Measurements from ENCODE around the gene PODNL1. TPM values are rescaled to one million over a fixed set of nuclear protein-coding genes. Genes with fewer than 3 reads are reported as not detected.

The PODNL1 gene
- total and polyA plus RNA-seq, 10 of the 15 experiments (the other 5 are each of a cell fraction or from before 2014, with no cell fraction given): 0.04 to 0.44 TPM; not detected in 8

DNA sequence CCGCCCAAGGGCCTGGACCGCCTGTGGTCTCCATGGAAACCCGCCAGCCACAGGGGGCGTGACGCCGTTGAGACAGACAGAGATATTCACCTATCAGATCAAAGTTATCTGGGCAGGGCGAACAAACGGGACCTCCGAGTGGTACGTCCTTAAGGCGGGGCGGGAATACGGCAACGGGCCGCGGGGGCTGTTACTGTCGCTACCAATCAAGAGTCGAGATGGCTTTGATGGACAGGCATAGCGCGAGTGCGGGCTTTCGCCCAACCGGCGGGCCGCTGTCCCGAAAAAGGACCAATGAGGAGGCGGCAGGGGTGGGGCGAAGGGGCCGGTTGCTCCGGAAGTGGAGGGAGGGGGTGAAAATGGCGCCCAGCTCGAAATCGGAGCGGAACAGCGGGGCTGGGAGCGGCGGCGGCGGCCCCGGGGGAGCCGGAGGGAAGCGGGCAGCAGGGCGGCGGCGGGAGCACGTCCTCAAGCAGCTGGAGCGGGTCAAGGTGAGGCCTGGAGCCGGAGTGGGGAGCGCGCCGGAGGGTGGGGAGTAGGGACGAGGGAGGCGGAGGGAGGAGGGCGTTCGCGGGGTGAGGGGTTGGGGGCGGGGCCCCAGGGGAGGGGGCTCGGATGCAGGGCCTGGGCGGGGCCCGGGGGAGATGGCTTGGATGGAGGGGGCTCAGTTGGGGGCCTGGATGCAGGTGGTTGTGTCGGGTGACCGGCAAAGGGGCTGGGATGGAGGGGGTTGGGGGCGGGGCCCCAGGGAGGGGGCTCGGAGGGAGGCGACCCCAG is 14.1 kb upstream of the PODNL1 start, which contains the start of gene DCAF15:
Gene DCAF15, plus strand, starts transcription at position 356 of the 777 bp plus-strand sequence. Its CDS starts 4 bp downstream, at position 360.
- Histone ChIP-seq H3K79me2 (ENCODE audit: control insufficient read depth, insufficient read depth, low read length) (peaks cover 15% of the 10 kb centered on the region), H3K4me1 (ENCODE audit: control insufficient read depth, insufficient read depth, low read length) (peaks cover 11% of the 10 kb centered on the region), H3K27me3 (replicated peaks in 1 of 2; ENCODE audit: control insufficient read depth in 2 of 2, insufficient read depth in 2 of 2, low read length in 1 of 2) (no peaks in the 10 kb centered on the region), H2AFZ (ENCODE audit: control insufficient read depth, low read depth, low read length) (peak within 1 kb of the TSS; percentile 87), H3K9me3 (replicated peaks; ENCODE audit: control insufficient read depth, insufficient read depth, low read length) (no peaks in the 10 kb centered on the region), H3K36me3 (ENCODE audit: control insufficient read depth in 2 of 2, insufficient read depth in 2 of 2, low read length in 1 of 2) (peaks cover 0 to 10% of the 10 kb centered on the region in 2 experiments; a peak in 3 of 4 replicates), H3K4me3 (peak within 1 kb of the TSS; percentile 100), H3K4me2 (ENCODE audit: control insufficient read depth, insufficient read depth) (peak within 1 kb of the TSS; percentile 95), H4K20me1 (ENCODE audit: control insufficient read depth, insufficient read depth) (no peaks in the 10 kb centered on the region), H3K27ac (ENCODE audit: control insufficient read depth, insufficient read depth) (peak within 1 kb of the TSS; percentile 82), H3K9ac (ENCODE audit: control insufficient read depth, insufficient read depth, low read length) (peak within 1 kb of the TSS; percentile 81)
- WGBS (ENCODE audit: insufficient coverage, insufficient replicate concordance, low lambda C conversion rate, missing lambda C conversion rate): 1% methylated on average over 42 of the region's 65 CpGs
- ChIA-PET RAD21 (ENCODE audit: unreplicated experiment) (interaction anchor here (0.6 to 3.2 kb wide), 14 partner anchors 18 to 105 kb away, joined by 3 to 21 read pairs (median 4); partner anchors contain the start of genes IL27RA and RFX1), POLR2A (interaction anchor here (0.6 to 1.0 kb wide), 2 partner anchors 34 to 51 kb away, joined by 3 to 4 read pairs; no protein-coding TSS in a partner anchor), CTCF (interaction anchor here (0.6 to 2.9 kb wide), 13 partner anchors 46 to 185 kb away, joined by 3 to 10 read pairs (median 4); partner anchors contain the start of genes ASF1B and IL27RA), SMC1A (ENCODE audit: uncharacterized antibody, unreplicated experiment) (interaction anchor here (0.7 to 2.1 kb wide), 10 partner anchors 13 to 122 kb away, joined by 3 to 10 read pairs (median 4); partner anchors contain the start of genes BRME1, CC2D1A and IL27RA)
- FAIRE-seq: peak; percentile 98
- intact Hi-C loops (cut with micrococcal nuclease; ENCODE audit: unreplicated experiment) (loop anchor here (1.0 to 5.0 kb wide), 3 partner anchors 35 to 80 kb away; partner anchors contain the start of gene IL27RA), in situ Hi-C loops (cut with MboI) (no loop called here)
- ATAC-seq: peak; percentile 99
- DNase-seq (ENCODE audit: low read depth, low spot score): peak; percentile 99
- BruUV-seq (replicated peaks): no TSS peak
- TF ChIP-seq, protein P1, sequence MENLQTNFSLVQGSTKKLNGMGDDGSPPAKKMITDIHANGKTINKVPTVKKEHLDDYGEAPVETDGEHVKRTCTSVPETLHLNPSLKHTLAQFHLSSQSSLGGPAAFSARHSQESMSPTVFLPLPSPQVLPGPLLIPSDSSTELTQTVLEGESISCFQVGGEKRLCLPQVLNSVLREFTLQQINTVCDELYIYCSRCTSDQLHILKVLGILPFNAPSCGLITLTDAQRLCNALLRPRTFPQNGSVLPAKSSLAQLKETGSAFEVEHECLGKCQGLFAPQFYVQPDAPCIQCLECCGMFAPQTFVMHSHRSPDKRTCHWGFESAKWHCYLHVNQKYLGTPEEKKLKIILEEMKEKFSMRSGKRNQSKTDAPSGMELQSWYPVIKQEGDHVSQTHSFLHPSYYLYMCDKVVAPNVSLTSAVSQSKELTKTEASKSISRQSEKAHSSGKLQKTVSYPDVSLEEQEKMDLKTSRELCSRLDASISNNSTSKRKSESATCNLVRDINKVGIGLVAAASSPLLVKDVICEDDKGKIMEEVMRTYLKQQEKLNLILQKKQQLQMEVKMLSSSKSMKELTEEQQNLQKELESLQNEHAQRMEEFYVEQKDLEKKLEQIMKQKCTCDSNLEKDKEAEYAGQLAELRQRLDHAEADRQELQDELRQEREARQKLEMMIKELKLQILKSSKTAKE (IDR thresholded peaks at IDR 0.05; ENCODE audit: low read depth, poor library complexity, severe bottlenecking): peak; percentile 83
- TF ChIP-seq, protein P2, sequence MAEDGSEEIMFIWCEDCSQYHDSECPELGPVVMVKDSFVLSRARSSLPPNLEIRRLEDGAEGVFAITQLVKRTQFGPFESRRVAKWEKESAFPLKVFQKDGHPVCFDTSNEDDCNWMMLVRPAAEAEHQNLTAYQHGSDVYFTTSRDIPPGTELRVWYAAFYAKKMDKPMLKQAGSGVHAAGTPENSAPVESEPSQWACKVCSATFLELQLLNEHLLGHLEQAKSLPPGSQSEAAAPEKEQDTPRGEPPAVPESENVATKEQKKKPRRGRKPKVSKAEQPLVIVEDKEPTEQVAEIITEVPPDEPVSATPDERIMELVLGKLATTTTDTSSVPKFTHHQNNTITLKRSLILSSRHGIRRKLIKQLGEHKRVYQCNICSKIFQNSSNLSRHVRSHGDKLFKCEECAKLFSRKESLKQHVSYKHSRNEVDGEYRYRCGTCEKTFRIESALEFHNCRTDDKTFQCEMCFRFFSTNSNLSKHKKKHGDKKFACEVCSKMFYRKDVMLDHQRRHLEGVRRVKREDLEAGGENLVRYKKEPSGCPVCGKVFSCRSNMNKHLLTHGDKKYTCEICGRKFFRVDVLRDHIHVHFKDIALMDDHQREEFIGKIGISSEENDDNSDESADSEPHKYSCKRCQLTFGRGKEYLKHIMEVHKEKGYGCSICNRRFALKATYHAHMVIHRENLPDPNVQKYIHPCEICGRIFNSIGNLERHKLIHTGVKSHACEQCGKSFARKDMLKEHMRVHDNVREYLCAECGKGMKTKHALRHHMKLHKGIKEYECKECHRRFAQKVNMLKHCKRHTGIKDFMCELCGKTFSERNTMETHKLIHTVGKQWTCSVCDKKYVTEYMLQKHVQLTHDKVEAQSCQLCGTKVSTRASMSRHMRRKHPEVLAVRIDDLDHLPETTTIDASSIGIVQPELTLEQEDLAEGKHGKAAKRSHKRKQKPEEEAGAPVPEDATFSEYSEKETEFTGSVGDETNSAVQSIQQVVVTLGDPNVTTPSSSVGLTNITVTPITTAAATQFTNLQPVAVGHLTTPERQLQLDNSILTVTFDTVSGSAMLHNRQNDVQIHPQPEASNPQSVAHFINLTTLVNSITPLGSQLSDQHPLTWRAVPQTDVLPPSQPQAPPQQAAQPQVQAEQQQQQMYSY (CRISPR knock-in tag; IDR thresholded peaks at IDR 0.05): no peak
- TF ChIP-seq NBN (IDR thresholded peaks at IDR 0.05) (0 out of 2 replicates have a peak, but pooled peaks have one; percentile 37), ZNF384 (IDR thresholded peaks at IDR 0.05; ENCODE audit: borderline replicate concordance, low read depth, low read length) (no peak), BHLHE40 (IDR thresholded peaks at IDR 0.05; ENCODE audit: borderline replicate concordance in 1 of 2, low read depth in 2 of 2, low read length in 1 of 2) (peak; percentile 31 to 69; a peak in 2 of 4 replicates), SMAD5 (IDR thresholded peaks at IDR 0.05; ENCODE audit: low read depth) (peak; percentile 61; the same call in 1 of the 2 replicates), TAF1 (IDR thresholded peaks at IDR 0.05; ENCODE audit: borderline replicate concordance, low read depth, low read length) (peak; percentile 96), MEF2B (IDR thresholded peaks at IDR 0.05; ENCODE audit: partially characterized antibody, poor library complexity, severe bottlenecking) (peak; percentile 25), ETV6 (conservative IDR thresholded peaks at IDR 0.05 in 1 of 2, IDR thresholded peaks at IDR 0.05 in 1 of 2; ENCODE audit: borderline replicate concordance in 1 of 2, low read depth in 1 of 2) (no peak)
- TF ChIP-seq, protein P3, sequence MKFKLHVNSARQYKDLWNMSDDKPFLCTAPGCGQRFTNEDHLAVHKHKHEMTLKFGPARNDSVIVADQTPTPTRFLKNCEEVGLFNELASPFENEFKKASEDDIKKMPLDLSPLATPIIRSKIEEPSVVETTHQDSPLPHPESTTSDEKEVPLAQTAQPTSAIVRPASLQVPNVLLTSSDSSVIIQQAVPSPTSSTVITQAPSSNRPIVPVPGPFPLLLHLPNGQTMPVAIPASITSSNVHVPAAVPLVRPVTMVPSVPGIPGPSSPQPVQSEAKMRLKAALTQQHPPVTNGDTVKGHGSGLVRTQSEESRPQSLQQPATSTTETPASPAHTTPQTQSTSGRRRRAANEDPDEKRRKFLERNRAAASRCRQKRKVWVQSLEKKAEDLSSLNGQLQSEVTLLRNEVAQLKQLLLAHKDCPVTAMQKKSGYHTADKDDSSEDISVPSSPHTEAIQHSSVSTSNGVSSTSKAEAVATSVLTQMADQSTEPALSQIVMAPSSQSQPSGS (IDR thresholded peaks at IDR 0.05; ENCODE audit: low read length): no peak
- TF ChIP-seq, protein P4, sequence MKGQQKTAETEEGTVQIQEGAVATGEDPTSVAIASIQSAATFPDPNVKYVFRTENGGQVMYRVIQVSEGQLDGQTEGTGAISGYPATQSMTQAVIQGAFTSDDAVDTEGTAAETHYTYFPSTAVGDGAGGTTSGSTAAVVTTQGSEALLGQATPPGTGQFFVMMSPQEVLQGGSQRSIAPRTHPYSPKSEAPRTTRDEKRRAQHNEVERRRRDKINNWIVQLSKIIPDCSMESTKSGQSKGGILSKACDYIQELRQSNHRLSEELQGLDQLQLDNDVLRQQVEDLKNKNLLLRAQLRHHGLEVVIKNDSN (IDR thresholded peaks at IDR 0.05; ENCODE audit: borderline replicate concordance, extremely low read length, insufficient read depth, low read depth, low read length): no peak
